Pulmonary artery endothelial cell (primary cell): ENCODE measurements around the gene APLNR. TPM values are rescaled to one million over a fixed set of nuclear protein-coding genes. Genes with fewer than 3 reads are reported as not detected.

ENCODE experiments used
- DNase-seq: peaks from one replicate; pipeline ENCODE4 v3.0.0-alpha.2; 2011; ENCODE audit warnings: low read depth, low spot score
- total RNA-seq: library from RNA; depleted of rRNA; stranded (reverse); fragments of >200 nt; gene quantifications from 2 replicates; pipeline ENCODE4 v1.2.3, GENCODE V29; 2014

The APLNR gene
- total RNA-seq, 1 donor from 2014 or later, result not detected

- no peak for DNase-seq
Measured at GRCh38 chr11:57251491-57252104, 14.5 kb upstream of the APLNR start.

- no peak for DNase-seq
Measured at GRCh38 chr11:57251037-57251436, 14.0 kb upstream of the APLNR start.

- DNase-seq, result peak; percentile 15
Measured at GRCh38 chr11:57249384-57250319, 12.6 kb upstream of the APLNR start.

GRCh38 chr11:57248780-57249383 is 11.8 kb upstream of the APLNR start:
- peak; percentile 33 for DNase-seq

GRCh38 chr11:57244911-57245310 is 7.9 kb upstream of the APLNR start:
- no peak for DNase-seq

- DNase-seq, result no peak
Measured at GRCh38 chr11:57241353-57241972, 4.4 kb upstream of the APLNR start.

- DNase-seq, result no peak
Measured at GRCh38 chr11:57240757-57241156, 3.7 kb upstream of the APLNR start.

- DNase-seq, result no peak
Measured at GRCh38 chr11:57240007-57240406, 3.0 kb upstream of the APLNR start.

GRCh38 chr11:57239348-57239747 is 2.3 kb upstream of the APLNR start:
- DNase-seq, result no peak

GRCh38 chr11:57235761-57236703 is 1.0 kb downstream of the APLNR start:
- no peak for DNase-seq

- DNase-seq, result no peak
Measured at GRCh38 chr11:57233702-57234101, 3.3 kb downstream of the APLNR start.

- DNase-seq, result no peak
Measured at GRCh38 chr11:57231539-57232253, 5.4 kb downstream of the APLNR start.

- no peak for DNase-seq
Measured at GRCh38 chr11:57230791-57231538, 6.1 kb downstream of the APLNR start.

GRCh38 chr11:57230316-57230715 is 6.7 kb downstream of the APLNR start:
- DNase-seq, result no peak

GRCh38 chr11:57228600-57228999 is 8.4 kb downstream of the APLNR start:
- DNase-seq, result no peak

GRCh38 chr11:57224537-57224936 is 12.5 kb downstream of the APLNR start:
- DNase-seq, result no peak

- DNase-seq, result no peak
Measured at GRCh38 chr11:57224128-57224527, 12.9 kb downstream of the APLNR start.

GRCh38 chr11:57223601-57224000 is 13.4 kb downstream of the APLNR start:
- DNase-seq, result no peak

GRCh38 chr11:57222239-57222638 is 14.8 kb downstream of the APLNR start:
- DNase-seq, result no peak
